Skeletal muscle satellite cell (primary cell): ENCODE data around the gene COMMD7. TPM values are rescaled to one million over a fixed set of nuclear protein-coding genes. Genes with fewer than 3 reads are reported as not detected.
A peak's percentile ranks its signal among the peaks of the same experiment; 100 is the strongest.

Experiments
- H3K27me3 ChIP-seq: 2 replicates; pipeline ENCODE4 v1.7.0; 2013; ENCODE audit warnings: low read length; ENCODE audit not compliant: control insufficient read depth, insufficient read depth
- H3K36me3 ChIP-seq: 2 replicates; pipeline ENCODE4 v1.7.0; 2013; ENCODE audit warnings: mild to moderate bottlenecking, control low read depth, low read length; ENCODE audit not compliant: insufficient read depth
- H3K4me1 ChIP-seq: 2 replicates; pipeline ENCODE4 v1.7.0; 2013; ENCODE audit warnings: low read length; ENCODE audit not compliant: control insufficient read depth, insufficient read depth
- H3K4me2 ChIP-seq: 2 replicates; pipeline ENCODE4 v1.7.0; 2013; ENCODE audit warnings: mild to moderate bottlenecking, low read length
- H3K4me3 ChIP-seq: 2 replicates; pipeline ENCODE4 v1.7.0; 2013; ENCODE audit warnings: low read length
- H3K9ac ChIP-seq: 2 replicates; pipeline ENCODE4 v1.7.0; 2013; ENCODE audit warnings: mild to moderate bottlenecking, low read depth, low read length, moderate library complexity
- H3K9me3 ChIP-seq: replicated peaks from 2 replicates; pipeline ENCODE4 v1.7.0; 2013; ENCODE audit warnings: mild to moderate bottlenecking, control low read depth, low read length
- total RNA-seq: library from RNA; depleted of rRNA; stranded (reverse); fragments of >200 nt; gene quantifications from 2 replicates; pipeline ENCODE4 v1.2.3, GENCODE V29; 2012; rRNA removed

COMMD7 gene
- 28.1 and 29.1 TPM in 2 replicates for total RNA-seq

- peak within 1 kb of the TSS; percentile 88 for H3K4me3 ChIP-seq
- H3K4me2 ChIP-seq, result peak within 1 kb of the TSS; percentile 85
- no peaks in the 10 kb centered on the region for H3K36me3 ChIP-seq
- H3K27me3 ChIP-seq, result no peaks in the 10 kb centered on the region
- H3K4me1 ChIP-seq, result peaks cover 20% of the 10 kb centered on the region
- H3K9ac ChIP-seq, result peak within 1 kb of the TSS; percentile 88
- no peaks in the 10 kb centered on the region for H3K9me3 ChIP-seq
These were observed at the start of gene COMMD7 for GRCh38 chr20:32743237-32744112. COMMD7 (minus strand) TSS chr20:32743467; CDS start chr20:32743391, 76 bp downstream.

- Histone ChIP-seq H3K4me3 (no peak overlapping the region), H3K36me3 (peaks cover 3% of the 10 kb centered on the region), H3K9ac (no peak overlapping the region), H3K4me1 (peaks cover 6% of the 10 kb centered on the region), H3K9me3 (no peaks in the 10 kb centered on the region), H3K4me2 (no peak overlapping the region), H3K27me3 (no peaks in the 10 kb centered on the region)
These were observed 49.6 kb upstream of the COMMD7 start for GRCh38 chr20:32792731-32793458.

GRCh38 chr20:32792316-32792715 lies 49.0 kb upstream of the COMMD7 start:
- Histone ChIP-seq H3K4me3 (no peak overlapping the region), H3K4me1 (peaks cover 6% of the 10 kb centered on the region), H3K36me3 (peaks cover 3% of the 10 kb centered on the region), H3K4me2 (no peak overlapping the region), H3K9ac (no peak overlapping the region), H3K27me3 (no peaks in the 10 kb centered on the region), H3K9me3 (no peaks in the 10 kb centered on the region)

- peaks cover 3% of the 10 kb centered on the region for H3K36me3 ChIP-seq
- H3K9ac ChIP-seq, result no peak overlapping the region
- peaks cover 6% of the 10 kb centered on the region for H3K4me1 ChIP-seq
- no peak overlapping the region for H3K4me3 ChIP-seq
- no peak overlapping the region for H3K4me2 ChIP-seq
- no peaks in the 10 kb centered on the region for H3K27me3 ChIP-seq
- H3K9me3 ChIP-seq, result no peaks in the 10 kb centered on the region
These were observed 47.4 kb upstream of the COMMD7 start for GRCh38 chr20:32790751-32791057.

- Histone ChIP-seq H3K4me1 (peaks cover 6% of the 10 kb centered on the region), H3K9me3 (no peaks in the 10 kb centered on the region), H3K4me3 (no peak overlapping the region), H3K9ac (no peak overlapping the region), H3K36me3 (peaks cover 3% of the 10 kb centered on the region), H3K4me2 (no peak overlapping the region), H3K27me3 (no peaks in the 10 kb centered on the region)
These were observed 46.9 kb upstream of the COMMD7 start for GRCh38 chr20:32789896-32790750.

GRCh38 chr20:32787168-32787567 lies 43.9 kb upstream of the COMMD7 start:
- H3K27me3 ChIP-seq, result no peaks in the 10 kb centered on the region
- H3K36me3 ChIP-seq, result peaks cover 3% of the 10 kb centered on the region
- H3K4me3 ChIP-seq, result no peak overlapping the region
- H3K4me1 ChIP-seq, result peaks cover 3% of the 10 kb centered on the region
- no peak overlapping the region for H3K9ac ChIP-seq
- no peak overlapping the region for H3K4me2 ChIP-seq
- H3K9me3 ChIP-seq, result no peaks in the 10 kb centered on the region

- Histone ChIP-seq H3K4me2 (no peak overlapping the region), H3K4me3 (no peak overlapping the region), H3K9ac (no peak overlapping the region), H3K36me3 (peaks cover 3% of the 10 kb centered on the region), H3K27me3 (no peaks in the 10 kb centered on the region), H3K4me1 (no peaks in the 10 kb centered on the region), H3K9me3 (no peaks in the 10 kb centered on the region)
These were observed 42.9 kb upstream of the COMMD7 start for GRCh38 chr20:32786059-32786760.

- Histone ChIP-seq H3K4me1 (no peaks in the 10 kb centered on the region), H3K9ac (no peak overlapping the region), H3K36me3 (peaks cover 3% of the 10 kb centered on the region)
These were observed 41.3 kb upstream of the COMMD7 start for GRCh38 chr20:32784369-32785080.

GRCh38 chr20:32780749-32781655 lies 37.7 kb upstream of the COMMD7 start:
- H3K4me2 ChIP-seq, result no peak overlapping the region
- H3K9ac ChIP-seq, result no peak overlapping the region
- H3K4me3 ChIP-seq, result no peak overlapping the region
- H3K9me3 ChIP-seq, result no peaks in the 10 kb centered on the region
- no peaks in the 10 kb centered on the region for H3K4me1 ChIP-seq
- no peaks in the 10 kb centered on the region for H3K27me3 ChIP-seq
- no peaks in the 10 kb centered on the region for H3K36me3 ChIP-seq

More at GRCh38 chr20:32784369-32785080, 41.3 kb upstream of the COMMD7 start:
- Histone ChIP-seq H3K4me2 (no peak overlapping the region), H3K9me3 (no peaks in the 10 kb centered on the region), H3K27me3 (no peaks in the 10 kb centered on the region), H3K4me3 (no peak overlapping the region)

GRCh38 chr20:32780278-32780677 lies 37.0 kb upstream of the COMMD7 start:
- H3K9me3 ChIP-seq, result no peaks in the 10 kb centered on the region

More at GRCh38 chr20:32780278-32780677, 37.0 kb upstream of the COMMD7 start:
- H3K4me3 ChIP-seq, result no peak overlapping the region
- no peak overlapping the region for H3K9ac ChIP-seq
- no peak overlapping the region for H3K4me2 ChIP-seq
- H3K36me3 ChIP-seq, result no peaks in the 10 kb centered on the region
- H3K27me3 ChIP-seq, result no peaks in the 10 kb centered on the region
- no peaks in the 10 kb centered on the region for H3K4me1 ChIP-seq
